Spinal cord (tissue), 10 donors: ENCODE measurements around the gene RTTN. TPM values are rescaled to one million over a fixed set of nuclear protein-coding genes. Genes with fewer than 3 reads are reported as not detected.
"Not testable (repeated sequence)": the region's sequence is repeated elsewhere in the genome, so short reads cannot be mapped to it uniquely, and the experiment has no call there.

Source experiments
- DNase-seq, 6 donors: peaks; one replicate each; pipeline versions ENCODE4 v3.0.0 to v3.0.0-alpha.2; 2013 to 2015; ENCODE audit warnings: low spot score in 6 of 6, low read depth in 4 of 6
- H3K27ac ChIP-seq: one replicate; pipeline ENCODE4 v1.5.1; 2013; ENCODE audit warnings: low read depth, low read length, control low read depth
- H3K27me3 ChIP-seq: one replicate; pipeline ENCODE4 v1.6.1; 2013; ENCODE audit warnings: low read length; ENCODE audit not compliant: control insufficient read depth, insufficient read depth
- H3K36me3 ChIP-seq: one replicate; pipeline ENCODE4 v1.6.1; 2013; ENCODE audit warnings: low read length; ENCODE audit not compliant: control insufficient read depth, insufficient read depth
- H3K4me1 ChIP-seq: one replicate; pipeline ENCODE4 v1.6.1; 2013; ENCODE audit warnings: low read length; ENCODE audit not compliant: control insufficient read depth, insufficient read depth
- H3K4me3 ChIP-seq: one replicate; pipeline ENCODE4 v1.5.1; 2013; ENCODE audit warnings: low read depth, low read length, control low read depth
- H3K9me3 ChIP-seq: one replicate; pipeline ENCODE4 v1.6.1; 2013; ENCODE audit warnings: low read length; ENCODE audit not compliant: control insufficient read depth, insufficient read depth
- WGBS: methylation state at CpG from one replicate; pipeline ENCODE4 v1.1.5; 2013; ENCODE audit warnings: missing lambda C conversion rate; ENCODE audit not compliant: insufficient coverage; 5-methylcytosine and 5-hydroxymethylcytosine counted together
- polyA plus RNA-seq, 2 donors: library from polyadenylated mRNA; unstranded; fragments of 120-200 nt; gene quantifications; one replicate each; pipeline ENCODE4 v1.2.1, GENCODE V29; 2013; ENCODE audit not compliant: insufficient read length in 2 of 2
- total RNA-seq, 2 donors: library from RNA; depleted of rRNA in 1 of 2; stranded (reverse); fragments of 120-200 nt in 1 of 2; fragments of >200 nt in 1 of 2; gene quantifications; one replicate each; pipeline versions ENCODE4 v1.2.3 to v1.2.4, GENCODE V29; 2013 to 2014
- donor health status: healthy.

Gene RTTN
- total and polyA plus RNA-seq, 4 donors = 14.0 to 46.0 (median 18.1) TPM

- Histone ChIP-seq H3K9me3 (no peaks in the 10 kb centered on the region), H3K27ac (no peak overlapping the region), H3K36me3 (peaks cover 7% of the 10 kb centered on the region), H3K4me3 (no peak overlapping the region), H3K27me3 (no peaks in the 10 kb centered on the region), H3K4me1 (no peaks in the 10 kb centered on the region)
- DNase-seq = no peak
- 97% methylated on average over 11 of the region's 11 CpGs for WGBS
Measured at GRCh38 chr18:70110678-70111077, 94.8 kb downstream of the RTTN start.

DNA sequence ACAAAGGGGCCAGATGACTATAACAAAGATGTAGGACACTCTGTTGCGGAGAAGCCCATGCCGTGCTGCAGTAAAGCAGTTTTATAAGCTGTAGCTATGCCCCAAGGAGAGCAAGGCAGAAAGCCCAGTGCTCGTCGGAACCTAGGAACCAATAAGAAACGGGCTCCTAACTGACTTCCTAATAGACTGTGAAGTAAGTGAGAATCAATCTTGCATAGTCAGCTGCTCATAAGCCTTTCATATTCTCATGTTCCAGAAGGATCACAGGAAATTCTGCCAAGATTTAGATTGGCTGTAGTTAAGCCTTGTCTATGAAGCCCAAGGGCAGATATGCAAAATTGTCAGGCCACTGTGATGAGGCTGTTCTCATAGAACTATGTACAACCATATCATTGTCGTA, 98.4 kb downstream of the RTTN start:
- 94% methylated on average over 5 of the region's 6 CpGs for WGBS
- peaks cover 1% of the 10 kb centered on the region for H3K9me3 ChIP-seq
- H3K36me3 ChIP-seq = peaks cover 12% of the 10 kb centered on the region
- no peak overlapping the region for H3K4me3 ChIP-seq
- no peaks in the 10 kb centered on the region for H3K4me1 ChIP-seq
- peak in 2 of 6 donors; percentile 39 to 67 for DNase-seq
- H3K27me3 ChIP-seq = no peaks in the 10 kb centered on the region
- no peak overlapping the region for H3K27ac ChIP-seq

DNA sequence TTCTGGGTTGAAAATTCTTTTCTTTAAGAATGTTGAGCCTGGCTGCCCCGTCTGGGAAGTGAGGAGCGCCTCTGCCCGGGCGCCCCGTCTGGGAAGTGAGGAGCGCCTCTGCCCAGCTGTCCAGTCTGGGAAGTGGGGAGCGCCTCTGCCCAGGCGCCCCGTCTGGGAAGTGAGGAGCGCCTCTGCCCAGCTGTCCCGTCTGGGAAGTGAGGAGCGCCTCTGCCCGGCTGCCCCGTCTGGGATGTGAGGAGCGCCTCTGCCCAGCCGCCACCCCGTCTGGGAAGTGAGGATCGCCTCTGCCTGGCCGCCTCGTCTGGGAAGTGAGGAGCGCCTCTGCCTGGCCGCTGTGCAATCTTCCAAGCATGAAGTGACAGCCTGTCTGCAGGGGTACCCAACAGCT, 102.6 kb downstream of the RTTN start:
- not testable (repeated sequence) for H3K4me3 ChIP-seq, H3K27ac ChIP-seq, H3K9me3 ChIP-seq, H3K27me3 ChIP-seq, H3K36me3 ChIP-seq, H3K4me1 ChIP-seq, DNase-seq
- WGBS = 95% methylated on average over 22 of the region's 22 CpGs

GRCh38 chr18:70089858-70090257, 115.6 kb downstream of the RTTN start:
- no peak overlapping the region for H3K4me3 ChIP-seq
- DNase-seq = no peak
- 86% methylated on average over 1 of the region's 1 CpG for WGBS
- no peaks in the 10 kb centered on the region for H3K4me1 ChIP-seq
- H3K27me3 ChIP-seq = no peaks in the 10 kb centered on the region
- no peaks in the 10 kb centered on the region for H3K9me3 ChIP-seq
- no peak overlapping the region for H3K27ac ChIP-seq
- H3K36me3 ChIP-seq = peaks cover 4% of the 10 kb centered on the region

DNA sequence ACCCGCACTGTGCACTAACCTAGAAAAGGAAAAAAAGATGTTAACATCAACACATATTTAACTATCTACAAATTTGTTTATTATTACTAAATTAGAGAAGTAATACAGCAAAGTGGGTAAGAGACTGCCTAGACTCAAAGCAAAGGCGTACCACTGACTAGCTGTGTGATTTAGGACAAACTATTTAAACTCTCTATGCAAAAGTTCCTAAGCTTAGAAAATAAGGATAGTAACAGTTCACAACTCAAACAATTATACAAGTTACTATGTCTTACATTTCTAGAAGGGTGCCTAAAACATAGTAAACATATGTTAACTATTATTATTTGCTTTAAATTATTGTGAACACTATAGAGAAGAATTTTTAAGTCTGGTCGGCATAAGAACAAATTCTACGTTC, 119.4 kb downstream of the RTTN start:
- H3K4me1 ChIP-seq = no peaks in the 10 kb centered on the region
- no peaks in the 10 kb centered on the region for H3K27me3 ChIP-seq
- no CpG with 5 or more reads among the region's 4 CpGs for WGBS
- DNase-seq = no peak
- H3K9me3 ChIP-seq = no peaks in the 10 kb centered on the region
- H3K4me3 ChIP-seq = no peak overlapping the region
- no peaks in the 10 kb centered on the region for H3K36me3 ChIP-seq
- no peak overlapping the region for H3K27ac ChIP-seq

DNA sequence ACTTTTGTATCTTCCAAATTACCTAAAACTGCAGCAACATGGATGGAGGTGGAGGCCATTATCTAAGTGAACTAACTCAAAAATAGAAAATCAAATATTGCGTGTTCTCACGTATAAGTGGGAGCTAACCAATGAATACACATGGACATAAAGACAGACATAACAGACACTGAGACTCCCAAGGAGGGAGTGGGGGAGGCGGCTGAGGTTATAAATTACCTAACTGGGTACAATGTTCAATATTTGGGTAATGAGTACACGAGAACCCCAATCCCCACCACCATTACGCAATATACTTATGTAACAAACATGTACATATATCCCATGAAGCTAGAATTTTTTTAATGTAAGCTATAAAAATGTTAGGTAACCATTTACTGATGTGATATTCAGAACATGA, 119.8 kb downstream of the RTTN start:
- no peak for DNase-seq
- H3K27me3 ChIP-seq = no peaks in the 10 kb centered on the region
- H3K4me1 ChIP-seq = no peaks in the 10 kb centered on the region
- WGBS = no CpG with 5 or more reads among the region's 5 CpGs
- H3K9me3 ChIP-seq = no peaks in the 10 kb centered on the region
- H3K4me3 ChIP-seq = no peak overlapping the region
- no peak overlapping the region for H3K27ac ChIP-seq
- no peaks in the 10 kb centered on the region for H3K36me3 ChIP-seq

GRCh38 chr18:70082430-70082829, 123.1 kb downstream of the RTTN start:
- no peak for DNase-seq
- Histone ChIP-seq H3K36me3 (no peaks in the 10 kb centered on the region), H3K27me3 (no peaks in the 10 kb centered on the region), H3K9me3 (no peaks in the 10 kb centered on the region), H3K4me3 (no peak overlapping the region), H3K4me1 (no peaks in the 10 kb centered on the region), H3K27ac (no peak overlapping the region)
- WGBS = 60% methylated on average over 1 of the region's 2 CpGs

DNA sequence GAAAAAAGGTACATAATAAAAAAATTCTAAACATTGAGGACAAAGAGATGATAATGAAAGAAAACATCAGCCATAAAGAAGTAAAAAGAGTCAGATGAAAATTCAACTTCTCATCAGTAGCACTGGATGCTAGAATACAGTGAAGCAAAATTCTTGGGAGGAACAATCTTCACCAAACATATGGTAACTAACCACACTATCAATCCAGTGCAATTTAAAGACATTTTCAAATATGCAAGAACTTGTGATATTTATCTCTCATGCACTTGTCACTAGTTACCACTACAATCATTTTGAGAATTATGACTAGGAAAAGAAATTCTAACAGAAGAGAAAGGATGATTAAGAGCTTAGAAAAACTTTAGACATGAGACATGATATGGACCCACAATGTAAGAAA, 127.4 kb downstream of the RTTN start:
- no peaks in the 10 kb centered on the region for H3K4me1 ChIP-seq
- no peaks in the 10 kb centered on the region for H3K36me3 ChIP-seq
- H3K27ac ChIP-seq = no peak overlapping the region
- H3K9me3 ChIP-seq = no peaks in the 10 kb centered on the region
- no peaks in the 10 kb centered on the region for H3K27me3 ChIP-seq
- no peak overlapping the region for H3K4me3 ChIP-seq
- no peak for DNase-seq

GRCh38 chr18:70075906-70076305, 129.6 kb downstream of the RTTN start:
- no peak overlapping the region for H3K4me3 ChIP-seq
- H3K9me3 ChIP-seq = no peaks in the 10 kb centered on the region
- H3K27ac ChIP-seq = no peak overlapping the region
- no peak for DNase-seq
- H3K4me1 ChIP-seq = no peaks in the 10 kb centered on the region
- no peaks in the 10 kb centered on the region for H3K27me3 ChIP-seq
- H3K36me3 ChIP-seq = no peaks in the 10 kb centered on the region

DNA sequence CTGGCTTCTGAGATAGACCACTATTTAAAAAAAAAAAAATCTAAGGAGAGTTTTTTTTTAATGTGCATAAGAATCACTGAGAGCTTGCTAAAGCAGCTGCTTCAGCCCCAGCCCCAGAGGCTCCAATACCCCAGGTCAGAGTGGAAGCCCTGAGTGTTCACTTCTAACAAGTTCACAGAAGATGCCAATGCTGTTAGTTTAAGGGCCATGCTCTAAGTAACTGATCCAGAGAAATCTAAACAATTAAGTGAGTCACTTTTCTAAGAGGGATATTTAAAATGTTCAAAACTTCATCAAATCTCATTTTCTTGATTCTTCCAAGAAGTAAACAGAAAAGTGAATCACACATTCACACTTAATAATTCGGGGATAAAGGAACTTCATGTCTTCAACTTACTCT, 131.4 kb downstream of the RTTN start:
- no peak for DNase-seq
- Histone ChIP-seq H3K27me3 (no peaks in the 10 kb centered on the region), H3K4me1 (no peaks in the 10 kb centered on the region), H3K4me3 (no peak overlapping the region), H3K9me3 (no peaks in the 10 kb centered on the region), H3K36me3 (no peaks in the 10 kb centered on the region), H3K27ac (no peak overlapping the region)
- no CpG with 5 or more reads among the region's 1 CpG for WGBS
